ENCODE results near the gene PDZRN3. TPM values are rescaled to one million over a fixed set of nuclear protein-coding genes. Genes with fewer than 3 reads are reported as not detected.

The PDZRN3 gene
- total RNA-seq, 2 experiments from 2014 or later = not detected

DNA sequence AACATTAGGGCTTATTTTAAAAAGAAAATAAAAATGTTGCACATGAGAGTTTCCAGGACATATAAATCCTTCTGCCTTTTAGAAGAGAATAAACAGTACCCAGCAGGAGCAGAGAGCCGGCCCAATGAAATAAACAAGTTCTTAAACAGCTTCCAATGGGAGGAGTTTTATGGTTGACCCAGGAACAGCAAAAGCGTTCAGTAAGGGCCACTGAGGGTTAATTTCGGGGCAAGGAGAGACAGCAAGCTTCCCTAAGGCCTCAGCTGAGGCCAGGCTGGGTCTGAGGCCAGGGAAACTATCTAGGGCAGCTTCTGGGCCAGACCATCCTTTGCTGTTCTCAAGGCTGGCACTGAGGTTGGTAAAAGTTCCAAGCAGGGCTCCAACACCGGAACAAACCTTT lies 3.4 kb downstream of the PDZRN3 start:
- CTCF ChIA-PET = interaction anchor here (1.2 kb wide), 1 partner anchor 240 kb away, joined by 3 read pairs; no protein-coding TSS in a partner anchor
- Mint-ChIP-seq H3K36me3 (ENCODE audit: low read depth) (no peaks in the 10 kb centered on the region), H3K27ac (no peak overlapping the region), H3K4me1 (no peaks in the 10 kb centered on the region), H3K4me3 (no peak overlapping the region), H3K9me3 (ENCODE audit: low read depth) (no peaks in the 10 kb centered on the region), H3K27me3 (peaks cover 12% of the 10 kb centered on the region)
- ATAC-seq (no peak), DNase-seq (no peak)
- intact Hi-C loops (cut with DNase I, micrococcal nuclease) = no loop called here
- POLR2A ChIA-PET = no interaction called here

DNA sequence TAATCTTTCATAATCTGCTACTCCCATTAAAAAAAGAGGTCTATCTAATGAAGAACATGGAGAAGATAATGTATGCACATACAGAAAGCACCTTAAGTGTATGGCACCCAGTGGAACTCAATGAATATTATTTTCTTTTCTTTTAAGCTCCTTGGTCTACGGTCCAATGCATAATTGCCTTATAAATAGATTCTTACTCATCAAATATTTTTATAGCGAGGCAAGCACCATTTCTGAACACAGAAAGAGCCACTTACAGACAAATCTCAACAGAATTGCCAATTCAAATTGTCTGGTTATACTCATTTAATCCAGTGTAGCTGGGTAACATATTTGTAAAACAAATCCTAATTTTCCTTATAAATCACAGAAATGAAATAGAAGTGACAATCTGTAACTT lies 6.3 kb downstream of the PDZRN3 start:
- Mint-ChIP-seq H3K4me1 (no peaks in the 10 kb centered on the region), H3K27me3 (peaks cover under 1% of the 10 kb centered on the region), H3K9me3 (ENCODE audit: low read depth) (no peaks in the 10 kb centered on the region), H3K4me3 (no peak overlapping the region), H3K36me3 (ENCODE audit: low read depth) (no peaks in the 10 kb centered on the region), H3K27ac (no peak overlapping the region)
- ATAC-seq (no peak), DNase-seq (no peak)
- ChIA-PET POLR2A (no interaction called here), CTCF (no interaction called here)
- intact Hi-C loops (cut with DNase I, micrococcal nuclease) = no loop called here

DNA sequence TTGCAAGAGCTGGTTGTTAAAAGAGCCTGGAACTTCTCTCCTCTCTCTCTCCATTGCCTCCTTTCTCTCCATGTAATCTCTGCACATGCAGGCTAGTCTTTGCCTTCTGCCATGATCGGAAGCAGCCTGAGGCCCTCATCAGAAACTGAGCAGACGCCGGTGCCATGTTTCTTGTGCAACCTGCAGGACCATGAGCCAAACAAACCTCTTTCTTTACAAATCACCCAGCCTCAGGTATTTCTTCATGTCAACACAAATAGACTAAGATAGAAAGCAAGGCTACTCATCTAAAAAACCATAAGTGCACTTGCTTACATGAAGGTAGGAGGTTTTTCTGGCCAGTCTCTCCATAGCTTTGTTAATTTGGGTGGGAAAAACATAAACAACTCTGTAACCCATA lies 8.7 kb downstream of the PDZRN3 start:
- CTCF ChIA-PET = no interaction called here
- Mint-ChIP-seq H3K9me3 (ENCODE audit: low read depth) (no peaks in the 10 kb centered on the region), H3K4me1 (no peaks in the 10 kb centered on the region), H3K27me3 (no peaks in the 10 kb centered on the region), H3K36me3 (ENCODE audit: low read depth) (no peaks in the 10 kb centered on the region), H3K27ac (no peak overlapping the region), H3K4me3 (no peak overlapping the region)
- ATAC-seq (no peak), DNase-seq (no peak)
- POLR2A ChIA-PET = no interaction called here
- intact Hi-C loops (cut with DNase I, micrococcal nuclease) = no loop called here

DNA sequence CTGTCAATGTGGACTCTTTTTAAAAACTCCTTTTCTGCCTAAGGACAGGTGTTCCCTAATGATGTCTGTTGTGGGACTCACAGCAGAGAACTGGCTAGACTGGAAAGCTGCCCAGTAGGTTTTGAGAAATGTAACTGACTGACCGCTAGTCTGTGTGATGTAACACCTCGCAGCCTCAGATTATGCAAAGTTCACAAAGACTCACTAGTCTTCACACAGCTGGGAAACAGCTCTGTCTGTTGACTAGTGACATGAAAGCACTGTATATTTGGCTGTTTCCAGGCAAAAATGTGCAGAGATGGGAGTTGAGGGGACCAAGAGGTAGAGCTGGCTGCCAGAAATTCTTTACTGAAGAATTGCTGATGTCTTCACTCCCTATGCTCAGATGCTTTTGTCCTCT lies 10.3 kb downstream of the PDZRN3 start:
- no peak overlapping the region for H3K27ac Mint-ChIP-seq
- no peaks in the 10 kb centered on the region for H3K27me3 Mint-ChIP-seq
- H3K36me3 Mint-ChIP-seq (ENCODE audit: low read depth) = no peaks in the 10 kb centered on the region
- ATAC-seq (no peak), DNase-seq (no peak)
- ChIA-PET CTCF (no interaction called here), POLR2A (no interaction called here)
- no peaks in the 10 kb centered on the region for H3K4me1 Mint-ChIP-seq
- H3K9me3 Mint-ChIP-seq (ENCODE audit: low read depth) = no peaks in the 10 kb centered on the region
- no peak overlapping the region for H3K4me3 Mint-ChIP-seq
- intact Hi-C loops (cut with DNase I, micrococcal nuclease) = no loop called here

DNA sequence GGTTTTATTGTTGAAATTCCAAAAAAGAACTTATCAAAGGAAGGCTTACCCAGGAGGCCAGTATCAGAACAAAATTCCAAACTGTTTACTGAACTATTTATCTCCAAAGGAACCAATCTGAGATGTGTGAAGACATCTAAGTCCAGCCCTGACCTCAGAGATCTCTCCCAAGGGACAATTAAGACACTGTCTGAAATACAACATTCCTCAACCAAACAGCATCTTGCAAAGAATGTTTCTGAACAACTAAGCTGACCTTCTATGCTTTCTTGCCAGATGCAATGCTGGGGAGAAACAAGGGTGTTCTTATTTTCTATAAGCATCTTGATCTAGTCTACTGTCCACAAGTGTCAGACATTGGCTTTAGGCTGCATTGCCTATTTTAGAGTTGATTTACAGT lies 13.6 kb downstream of the PDZRN3 start:
- CTCF ChIA-PET = no interaction called here
- H3K4me1 Mint-ChIP-seq = no peaks in the 10 kb centered on the region
- no peak for DNase-seq
- POLR2A ChIA-PET = no interaction called here
- ATAC-seq = no peak
- no peaks in the 10 kb centered on the region for H3K27me3 Mint-ChIP-seq
- H3K36me3 Mint-ChIP-seq (ENCODE audit: low read depth) = no peaks in the 10 kb centered on the region
- H3K9me3 Mint-ChIP-seq (ENCODE audit: low read depth) = no peaks in the 10 kb centered on the region
- intact Hi-C loops (cut with DNase I, micrococcal nuclease) = no loop called here
- H3K27ac Mint-ChIP-seq = no peak overlapping the region
- no peak overlapping the region for H3K4me3 Mint-ChIP-seq

DNA sequence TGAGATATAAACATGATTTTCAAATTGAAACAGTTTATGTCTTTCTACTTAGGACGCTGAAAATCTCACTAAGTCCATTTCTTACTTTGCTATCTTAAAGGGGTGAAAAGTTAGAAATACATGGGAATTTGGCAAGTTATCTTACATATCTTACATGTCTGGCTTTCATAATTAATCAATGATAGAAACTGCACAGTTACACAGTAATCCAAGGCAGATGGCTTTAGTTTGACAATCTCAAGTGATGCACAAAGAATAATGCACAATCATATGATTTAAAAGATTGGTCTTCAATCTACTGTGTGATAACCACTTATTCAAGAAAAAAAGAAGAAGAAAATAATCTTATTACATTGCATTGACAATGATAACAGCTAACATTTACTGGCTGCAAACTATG lies 14.2 kb downstream of the PDZRN3 start:
- Mint-ChIP-seq H3K27me3 (no peaks in the 10 kb centered on the region), H3K27ac (no peak overlapping the region), H3K36me3 (ENCODE audit: low read depth) (no peaks in the 10 kb centered on the region), H3K4me1 (no peaks in the 10 kb centered on the region), H3K4me3 (no peak overlapping the region), H3K9me3 (ENCODE audit: low read depth) (no peaks in the 10 kb centered on the region)
- no peak for DNase-seq
- CTCF ChIA-PET = no interaction called here
- POLR2A ChIA-PET = no interaction called here
- intact Hi-C loops (cut with DNase I, micrococcal nuclease) = no loop called here
- ATAC-seq = no peak

DNA sequence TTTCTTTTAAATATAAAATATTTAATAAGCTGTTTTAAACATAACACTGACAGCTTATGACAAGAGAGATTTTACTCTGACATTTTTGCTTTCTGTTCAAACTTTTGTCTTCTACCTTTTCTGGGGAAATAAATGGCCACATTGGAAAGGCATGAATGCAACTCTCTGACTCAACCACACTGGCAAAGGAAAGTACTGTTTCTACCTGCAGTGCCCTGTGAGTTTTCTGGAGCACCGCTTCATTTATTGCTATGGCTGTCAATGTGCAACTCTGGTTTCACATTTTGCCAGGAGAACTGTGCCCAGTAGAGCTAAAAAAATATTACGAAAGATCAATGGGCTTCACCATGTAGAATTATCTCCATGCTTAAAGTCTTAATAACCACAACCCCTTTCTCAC lies 15.1 kb downstream of the PDZRN3 start:
- POLR2A ChIA-PET = no interaction called here
- no peak overlapping the region for H3K4me3 Mint-ChIP-seq

DNA sequence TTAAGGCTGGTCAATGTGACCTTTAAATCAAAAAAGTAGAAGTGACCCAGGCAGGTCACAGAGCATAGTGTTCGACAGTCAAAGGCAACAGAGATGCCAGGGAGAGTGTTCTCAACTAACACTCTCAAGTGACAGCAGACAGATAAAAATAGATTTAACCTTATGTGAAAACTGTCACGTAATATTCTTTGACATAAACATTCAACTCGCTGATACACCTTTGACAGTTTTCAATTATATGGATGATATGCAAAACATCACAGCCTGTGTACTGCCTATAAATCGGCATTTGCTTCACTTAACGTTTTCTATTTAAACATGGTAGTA lies 15.5 kb downstream of the PDZRN3 start:
- POLR2A ChIA-PET = no interaction called here
- DNase-seq (no peak), ATAC-seq (no peak)
- no peaks in the 10 kb centered on the region for H3K36me3 Mint-ChIP-seq (ENCODE audit: low read depth)
- no peak overlapping the region for H3K27ac Mint-ChIP-seq
- H3K9me3 Mint-ChIP-seq (ENCODE audit: low read depth) = no peaks in the 10 kb centered on the region
- CTCF ChIA-PET = no interaction called here
- no peaks in the 10 kb centered on the region for H3K4me1 Mint-ChIP-seq
- no peak overlapping the region for H3K4me3 Mint-ChIP-seq
- no peaks in the 10 kb centered on the region for H3K27me3 Mint-ChIP-seq
- intact Hi-C loops (cut with DNase I, micrococcal nuclease) = no loop called here

More for the DNA sequence above, 15.1 kb downstream of the PDZRN3 start:
- Mint-ChIP-seq H3K27ac (no peak overlapping the region), H3K9me3 (ENCODE audit: low read depth) (no peaks in the 10 kb centered on the region), H3K36me3 (ENCODE audit: low read depth) (no peaks in the 10 kb centered on the region), H3K27me3 (no peaks in the 10 kb centered on the region), H3K4me1 (no peaks in the 10 kb centered on the region)
- no peak for DNase-seq
- CTCF ChIA-PET = interaction anchor here (0.6 kb wide), 1 partner anchor 226 kb away, joined by 3 read pairs; no protein-coding TSS in a partner anchor
- no peak for ATAC-seq
- intact Hi-C loops (cut with DNase I, micrococcal nuclease) = no loop called here

DNA sequence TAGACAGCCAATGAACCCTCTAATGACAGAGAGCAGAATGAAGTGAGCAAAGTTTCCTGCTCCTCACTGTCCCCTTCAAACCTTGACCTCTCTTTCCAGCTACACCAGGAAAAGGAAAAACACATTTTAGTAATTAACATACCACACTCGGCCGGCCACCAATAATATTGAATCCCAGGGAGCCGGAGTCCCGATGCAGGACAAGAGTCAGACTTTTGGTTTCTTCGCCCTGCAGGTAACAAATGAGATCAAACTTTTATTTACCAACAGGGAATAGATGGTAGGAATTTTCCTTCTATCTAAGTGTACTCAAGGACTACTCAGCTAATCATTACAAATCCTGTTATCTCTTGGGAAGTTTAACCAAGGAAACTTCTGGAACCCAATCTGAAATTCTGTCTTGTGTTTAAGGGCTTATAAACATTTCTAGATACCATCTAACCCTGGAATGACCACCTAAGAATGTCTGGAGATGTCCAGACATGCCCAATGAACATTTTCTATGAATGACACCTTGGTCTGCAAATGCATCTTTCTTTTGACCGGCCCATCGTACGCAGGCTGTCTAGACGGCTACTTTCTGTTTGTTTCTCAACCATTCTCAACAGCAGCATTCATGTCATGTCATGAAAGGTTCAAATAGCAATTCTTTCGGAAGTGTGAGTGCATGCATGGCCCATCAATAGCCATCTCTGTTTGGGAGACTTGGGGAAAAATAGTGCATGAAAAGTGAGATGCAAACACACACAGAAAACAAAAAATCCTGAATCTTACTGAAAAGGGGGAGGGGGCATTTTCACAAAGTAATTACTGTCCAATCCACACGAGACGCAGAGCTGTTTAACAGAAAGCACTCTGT lies 16.1 kb downstream of the PDZRN3 start:
- Mint-ChIP-seq H3K27ac (no peak overlapping the region), H3K36me3 (ENCODE audit: low read depth) (no peaks in the 10 kb centered on the region), H3K27me3 (no peaks in the 10 kb centered on the region), H3K9me3 (ENCODE audit: low read depth) (no peaks in the 10 kb centered on the region), H3K4me1 (no peaks in the 10 kb centered on the region), H3K4me3 (no peak overlapping the region)
- ATAC-seq (no peak), DNase-seq (no peak)
- CTCF ChIA-PET = interaction anchor here (0.5 kb wide), 1 partner anchor 215 kb away, joined by 3 read pairs; no protein-coding TSS in a partner anchor
- intact Hi-C loops (cut with DNase I, micrococcal nuclease) = no loop called here
- POLR2A ChIA-PET = no interaction called here

DNA sequence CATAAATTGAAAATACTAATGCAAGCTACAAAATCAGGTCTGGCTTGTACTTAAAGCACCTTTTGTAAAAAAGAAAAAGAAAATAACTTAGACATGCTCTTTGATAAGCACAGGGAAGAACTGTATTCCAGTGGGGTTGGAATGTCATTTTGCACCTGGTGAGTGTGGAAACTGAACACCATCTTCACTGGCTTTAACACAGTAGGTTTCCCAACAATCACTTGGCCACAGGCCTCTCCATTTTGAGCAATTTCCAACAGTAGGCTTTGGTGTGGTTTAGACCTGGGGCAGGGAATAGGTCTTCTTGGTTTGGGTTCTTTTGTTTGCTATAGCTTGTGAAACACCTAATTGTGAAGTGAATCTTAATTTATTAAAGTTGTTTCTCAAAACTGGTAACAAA lies 18.9 kb downstream of the PDZRN3 start:
- CTCF ChIA-PET = no interaction called here
- H3K9me3 Mint-ChIP-seq (ENCODE audit: low read depth) = no peaks in the 10 kb centered on the region
- DNase-seq = no peak
- POLR2A ChIA-PET = no interaction called here
- intact Hi-C loops (cut with DNase I, micrococcal nuclease) = no loop called here
- no peaks in the 10 kb centered on the region for H3K27me3 Mint-ChIP-seq
- H3K36me3 Mint-ChIP-seq (ENCODE audit: low read depth) = no peaks in the 10 kb centered on the region
- H3K27ac Mint-ChIP-seq = no peak overlapping the region
- ATAC-seq = no peak
- H3K4me3 Mint-ChIP-seq = no peak overlapping the region
- no peaks in the 10 kb centered on the region for H3K4me1 Mint-ChIP-seq

DNA sequence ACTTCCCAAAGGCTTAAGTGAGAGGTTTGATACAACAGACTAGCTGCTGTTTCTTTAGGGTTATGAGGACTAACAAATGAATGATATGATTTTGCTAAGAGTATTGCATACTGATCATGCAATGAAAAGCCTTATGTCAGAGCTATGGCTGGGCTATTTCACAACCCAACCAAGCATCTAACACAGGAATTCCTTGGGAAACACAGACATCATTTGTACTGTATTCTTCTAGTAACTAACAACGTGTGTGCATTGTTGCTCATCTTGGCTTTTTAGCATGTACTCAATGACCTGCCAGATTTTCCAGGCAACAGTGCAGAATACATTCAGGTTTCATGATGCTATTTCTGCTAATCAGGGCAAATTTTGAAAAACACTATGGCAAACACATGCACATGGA lies 19.3 kb downstream of the PDZRN3 start:
- Mint-ChIP-seq H3K4me1 (no peaks in the 10 kb centered on the region), H3K4me3 (no peak overlapping the region), H3K27ac (no peak overlapping the region), H3K9me3 (ENCODE audit: low read depth) (no peaks in the 10 kb centered on the region), H3K27me3 (no peaks in the 10 kb centered on the region), H3K36me3 (ENCODE audit: low read depth) (no peaks in the 10 kb centered on the region)
- intact Hi-C loops (cut with DNase I, micrococcal nuclease) = no loop called here
- POLR2A ChIA-PET = no interaction called here
- ATAC-seq (no peak), DNase-seq (no peak)
- CTCF ChIA-PET = interaction anchor here (0.7 kb wide), 1 partner anchor 49 kb away, joined by 3 read pairs; no protein-coding TSS in a partner anchor

DNA sequence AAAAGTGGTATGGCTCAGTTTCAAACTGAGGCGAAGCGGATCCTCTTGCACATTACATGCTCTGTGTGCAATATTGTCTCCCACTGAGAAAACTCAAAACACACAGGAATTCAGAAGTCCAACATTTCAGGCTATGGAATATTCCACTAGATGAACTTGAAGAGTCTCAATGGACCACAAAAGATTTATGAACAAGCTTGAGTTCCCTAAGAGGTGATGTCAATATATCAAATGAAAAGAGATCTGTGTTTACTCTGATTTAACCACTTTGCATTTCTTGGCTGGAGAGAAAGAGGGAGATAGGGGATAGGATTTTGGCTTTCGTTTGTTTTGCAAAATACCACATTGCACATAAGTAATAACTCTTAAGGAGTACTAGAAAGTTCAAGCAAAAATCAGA lies 20.3 kb downstream of the PDZRN3 start:
- no peak for DNase-seq
- no peaks in the 10 kb centered on the region for H3K36me3 Mint-ChIP-seq (ENCODE audit: low read depth)
- intact Hi-C loops (cut with DNase I, micrococcal nuclease) = no loop called here
- ChIA-PET CTCF (no interaction called here), POLR2A (no interaction called here)
- no peaks in the 10 kb centered on the region for H3K4me1 Mint-ChIP-seq
- no peak for ATAC-seq
- no peaks in the 10 kb centered on the region for H3K9me3 Mint-ChIP-seq (ENCODE audit: low read depth)
- no peak overlapping the region for H3K27ac Mint-ChIP-seq
- H3K4me3 Mint-ChIP-seq = no peak overlapping the region
- no peaks in the 10 kb centered on the region for H3K27me3 Mint-ChIP-seq

DNA sequence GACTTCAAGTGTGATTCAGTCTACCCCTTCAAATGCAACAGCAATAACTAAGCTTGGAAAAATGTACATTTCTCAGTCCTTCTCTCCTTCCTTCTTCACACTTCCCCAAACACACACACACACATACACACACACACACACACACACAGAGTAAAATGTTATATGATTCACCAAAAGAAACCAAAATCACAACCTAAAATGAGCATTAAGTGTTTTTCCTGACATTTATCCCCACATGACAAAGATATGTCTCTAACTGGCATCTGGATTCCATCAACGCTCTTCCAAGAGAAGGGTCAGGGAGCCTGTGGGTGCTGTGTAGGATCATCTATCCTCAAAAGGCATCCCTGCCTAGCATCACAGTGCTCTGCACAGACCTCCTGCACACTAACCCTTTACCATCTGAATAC lies 21.0 kb downstream of the PDZRN3 start:
- ATAC-seq (no peak), DNase-seq (no peak)
- Mint-ChIP-seq H3K36me3 (ENCODE audit: low read depth) (no peaks in the 10 kb centered on the region), H3K4me1 (no peaks in the 10 kb centered on the region), H3K9me3 (ENCODE audit: low read depth) (no peaks in the 10 kb centered on the region), H3K27me3 (no peaks in the 10 kb centered on the region), H3K27ac (no peak overlapping the region), H3K4me3 (no peak overlapping the region)
- POLR2A ChIA-PET = no interaction called here
- CTCF ChIA-PET = no interaction called here
- intact Hi-C loops (cut with DNase I, micrococcal nuclease) = no loop called here

Measured in activated CD4-positive, alpha-beta T cell treated with anti-CD3 and anti-CD28 coated beads for 36 hours (primary cell).